NCI-H526 (cell line): ENCODE results near the gene KCNQ1.

Source experiments
- DNase-seq, 2 experiments: peaks; one replicate each; lab custom pipeline; 2025; lab: John Stamatoyannopoulos, UW

KCNQ1 gene

DNA sequence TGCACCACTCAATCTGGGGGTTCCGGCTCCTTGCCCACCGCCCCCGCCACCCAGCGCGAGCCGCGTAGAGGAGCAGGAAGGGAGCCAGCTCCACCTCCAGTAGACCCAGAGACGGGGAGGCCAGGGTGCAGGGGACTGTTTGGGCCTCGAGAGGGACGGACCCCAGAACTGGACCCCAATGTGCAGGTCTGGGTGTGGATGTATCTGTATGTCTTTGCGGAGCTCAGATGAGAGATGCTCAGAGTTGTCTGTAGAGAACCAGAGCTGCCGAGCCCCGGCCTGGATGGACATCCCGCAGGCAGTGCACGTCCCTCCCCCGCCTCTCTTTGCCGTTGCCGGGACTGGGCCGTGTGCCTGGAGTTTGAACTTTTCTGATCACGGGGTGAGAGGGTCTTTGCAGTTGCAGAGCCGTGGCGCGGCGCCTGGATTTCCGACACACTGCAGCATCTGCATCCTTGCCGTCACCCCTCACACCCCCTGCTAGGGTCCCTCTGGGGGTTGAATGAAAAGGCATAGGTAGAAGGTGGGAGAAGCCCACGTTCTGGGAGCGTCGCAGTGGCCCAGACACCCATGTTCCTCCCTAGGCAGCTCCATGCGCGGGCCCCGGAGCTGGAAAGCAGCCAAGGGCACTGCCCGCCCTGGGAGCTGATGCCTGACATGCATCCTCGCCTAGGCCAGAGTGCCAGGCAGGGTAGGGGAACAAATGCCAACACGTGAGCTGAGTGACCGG, 105.2 kb downstream of the KCNQ1 start:
- DNase-seq: no peak

DNA sequence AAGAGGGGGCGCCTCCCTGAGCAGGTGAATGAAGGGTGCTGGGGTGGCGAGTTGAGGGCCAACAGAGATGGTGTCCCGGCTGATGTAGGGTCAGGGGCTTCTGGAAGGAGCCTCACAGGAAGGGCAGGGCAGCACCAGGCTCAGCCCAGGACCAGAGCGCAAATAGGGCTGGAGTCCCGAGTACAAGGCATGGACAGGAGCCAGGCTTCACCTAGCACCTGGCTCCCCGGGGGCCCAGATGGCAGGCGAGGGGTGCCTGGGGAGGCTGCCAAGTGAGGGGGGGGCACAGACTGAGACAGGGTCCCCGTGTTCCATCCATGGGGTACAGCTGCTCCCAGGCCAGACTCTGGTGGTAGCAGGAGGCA, 105.8 kb downstream of the KCNQ1 start:
- no peak for DNase-seq

DNA sequence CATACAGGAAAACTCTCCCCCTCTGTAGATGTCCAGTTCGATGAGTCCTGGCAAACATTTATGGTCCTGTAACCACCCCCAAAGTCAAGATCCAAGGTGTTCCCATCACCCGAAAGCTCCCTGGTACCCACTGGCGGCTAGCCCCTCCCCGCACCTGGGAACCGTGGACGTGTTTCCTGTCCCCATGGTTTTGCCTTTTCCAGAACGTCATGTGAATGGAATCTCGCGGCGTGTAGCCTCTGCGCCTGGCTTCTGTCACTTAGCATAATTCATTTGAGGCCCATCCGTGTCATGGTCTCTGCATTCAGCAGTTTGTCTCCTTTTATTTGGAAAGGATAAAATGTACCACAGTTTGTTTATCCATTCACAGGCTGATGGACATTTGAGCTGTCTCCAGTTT, 106.3 kb downstream of the KCNQ1 start:
- DNase-seq: no peak

DNA sequence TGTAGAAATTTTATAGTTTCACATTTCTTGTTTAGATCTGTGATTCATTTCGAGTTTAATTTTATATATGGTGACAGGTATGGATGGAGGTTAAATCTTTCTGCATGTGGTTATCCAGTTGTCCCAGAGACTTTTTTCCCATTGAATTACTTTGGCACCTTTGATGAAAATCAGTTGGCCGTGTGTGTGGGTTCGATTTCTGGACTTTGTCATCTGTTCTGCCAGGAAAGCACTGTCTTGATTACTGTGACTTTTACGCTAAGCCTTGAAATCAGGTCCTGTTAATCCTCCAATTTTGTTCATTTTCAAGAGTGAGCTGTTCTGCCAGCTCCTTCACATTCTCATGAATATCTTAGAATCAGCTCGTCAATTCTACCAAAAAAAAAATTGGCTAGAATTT, 107.4 kb downstream of the KCNQ1 start:
- DNase-seq: no peak

DNA sequence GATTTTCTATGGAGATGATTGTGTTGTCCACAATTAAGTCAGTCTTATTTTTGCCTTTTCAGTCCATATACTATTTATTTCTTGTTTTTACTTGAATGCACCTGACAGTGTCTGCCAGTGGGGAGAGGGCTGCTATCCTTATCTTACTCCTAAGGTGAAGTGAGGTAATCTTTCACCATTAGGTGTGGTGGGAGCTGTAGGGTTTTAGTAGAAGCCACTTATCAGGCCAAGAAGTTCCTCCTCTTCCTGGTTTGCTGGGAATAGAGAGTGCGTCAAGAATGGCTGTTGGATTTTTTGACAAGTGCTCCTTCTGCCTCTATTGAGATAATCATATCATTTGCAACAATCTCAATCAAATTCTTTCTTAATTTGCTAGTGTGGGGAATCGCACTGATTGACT, 108.4 kb downstream of the KCNQ1 start:
- no peak for DNase-seq

DNA sequence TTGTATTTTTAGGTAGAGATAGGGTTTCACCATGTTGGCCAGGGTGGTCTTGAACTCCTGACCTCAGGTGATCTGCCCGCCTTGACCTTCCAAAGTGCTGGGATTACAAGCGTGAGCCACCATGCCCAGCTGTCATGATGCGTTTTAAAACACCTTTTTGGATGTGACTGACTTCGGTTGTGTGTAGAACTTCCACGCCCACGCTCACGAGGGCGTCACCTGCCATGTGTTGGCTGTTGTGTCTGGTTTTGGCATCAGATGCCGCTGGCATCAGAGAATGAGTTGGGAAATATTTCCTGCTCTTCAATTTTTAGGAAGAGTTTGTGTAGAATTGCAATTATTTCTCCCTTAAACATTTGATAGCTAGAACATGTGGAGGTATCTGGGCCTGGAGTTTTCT, 109.1 kb downstream of the KCNQ1 start:
- DNase-seq: no peak

DNA sequence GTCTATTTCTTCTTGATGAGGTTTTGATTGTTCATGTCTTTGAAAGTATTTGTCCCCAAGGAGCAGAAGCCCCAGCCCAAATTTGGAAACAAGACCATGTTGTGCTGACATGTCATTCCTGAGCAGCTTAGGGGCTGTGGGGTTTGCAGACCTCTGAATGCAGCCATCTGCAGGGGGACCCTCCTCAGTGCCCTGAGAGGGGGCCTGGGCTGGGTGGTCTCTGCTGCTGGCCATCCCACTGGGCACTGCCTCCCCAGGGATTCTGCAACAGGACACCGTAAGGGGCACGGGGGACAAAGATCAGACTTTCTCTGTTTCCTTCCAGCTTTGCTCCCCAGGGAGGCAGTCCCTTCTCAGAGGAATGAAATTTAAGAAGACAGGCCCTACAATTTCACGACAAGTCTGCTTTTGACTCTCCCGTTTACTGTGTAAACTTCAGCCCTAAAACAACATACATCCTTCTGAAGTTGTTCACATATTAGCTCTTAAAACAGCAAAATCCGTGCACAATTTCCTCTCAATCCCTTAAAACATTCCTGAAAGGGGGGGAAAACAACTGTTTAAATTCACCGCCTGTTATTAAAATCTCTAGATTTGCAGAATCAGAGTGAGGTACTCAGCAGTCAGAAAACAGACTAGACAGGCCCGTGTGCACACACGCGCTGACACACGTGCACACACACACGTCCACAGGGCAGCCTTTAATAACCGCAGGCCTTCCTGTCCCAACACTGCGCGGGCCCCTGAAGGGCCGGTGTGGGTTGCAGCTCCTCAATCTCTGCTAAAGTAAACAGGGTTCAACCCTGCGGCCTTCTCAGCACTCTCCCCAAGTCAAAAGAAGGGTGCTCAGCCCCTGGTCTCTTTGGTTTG, 109.8 kb downstream of the KCNQ1 start:
- no peak for DNase-seq

DNA sequence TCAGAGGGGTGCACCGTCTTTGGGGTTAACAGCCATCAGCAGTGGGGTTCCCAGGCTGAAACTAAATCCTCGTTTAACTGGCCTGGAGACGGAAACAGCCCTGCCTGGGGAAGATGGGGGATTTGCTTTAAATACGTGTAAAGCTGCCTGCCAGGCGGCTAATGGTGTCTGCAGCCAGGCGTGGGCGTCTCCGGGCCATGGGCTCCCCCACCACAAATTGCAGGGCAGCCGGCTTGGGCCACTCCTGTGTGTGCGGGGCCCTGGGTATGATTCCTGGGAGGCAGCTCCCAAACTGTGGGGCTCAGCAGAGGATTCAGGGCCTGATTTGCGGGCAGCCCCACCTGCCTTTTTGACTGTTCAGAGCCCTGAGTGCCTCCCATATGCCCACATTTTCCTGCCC, 110.5 kb downstream of the KCNQ1 start:
- DNase-seq: no peak

DNA sequence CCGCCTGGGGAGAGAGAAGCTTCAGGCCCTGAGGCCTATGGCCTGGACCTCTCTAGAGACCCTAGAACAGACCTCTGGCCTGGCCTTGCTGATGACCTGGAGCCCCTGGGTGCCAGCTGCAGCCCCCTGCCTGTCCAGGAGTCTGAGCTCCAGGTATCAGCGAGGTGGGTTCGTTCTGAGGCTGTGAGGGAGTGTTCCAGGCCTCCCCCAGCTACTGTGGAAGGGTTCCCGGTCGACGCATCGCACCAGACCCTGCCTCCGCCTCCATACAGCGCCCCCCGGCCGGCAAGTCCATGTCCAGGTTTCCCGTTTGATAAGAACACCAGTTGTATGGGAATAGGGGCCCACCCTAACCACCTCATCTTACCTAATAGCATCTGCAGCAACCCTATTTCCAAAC, 111.1 kb downstream of the KCNQ1 start:
- DNase-seq: no peak

DNA sequence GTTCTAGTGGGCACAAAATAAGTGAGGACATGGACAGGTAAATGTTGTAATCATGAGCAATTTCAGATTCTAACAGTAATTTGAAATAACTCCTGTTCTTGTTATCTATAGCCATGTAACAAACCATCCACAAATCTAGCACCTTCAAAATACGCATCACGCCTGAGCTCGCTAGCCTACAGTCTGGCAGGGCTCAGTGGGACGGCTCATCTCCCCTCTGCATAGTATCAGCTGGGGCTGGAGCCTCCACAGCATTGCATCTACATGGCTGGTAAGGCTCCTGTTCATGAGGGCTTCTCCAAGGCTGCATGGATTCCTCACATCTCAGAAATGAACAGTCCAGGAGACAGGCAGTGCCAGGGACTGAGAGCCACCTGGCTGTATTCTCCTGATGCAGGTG, 112.6 kb downstream of the KCNQ1 start:
- DNase-seq: no peak

DNA sequence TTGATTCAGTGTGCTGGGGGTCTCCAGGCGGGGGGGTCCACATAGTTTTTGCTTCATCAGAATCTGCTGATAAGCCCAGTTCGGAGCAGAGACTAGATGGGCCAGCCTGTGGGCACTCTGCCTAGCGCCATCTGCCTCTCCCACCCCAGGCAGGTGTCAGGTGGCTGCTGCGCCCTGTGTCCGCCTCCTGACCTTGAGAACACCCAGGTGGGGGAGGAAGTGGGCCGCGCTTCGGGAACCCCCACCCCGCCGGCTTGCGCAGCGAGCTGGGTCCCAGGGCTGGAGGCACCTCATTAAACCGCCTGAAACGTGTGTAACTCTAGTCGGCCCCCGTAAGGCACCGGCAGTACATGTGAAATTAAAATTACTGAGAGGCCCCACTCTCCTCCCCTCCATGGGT, 113.6 kb downstream of the KCNQ1 start:
- DNase-seq: no peak

DNA sequence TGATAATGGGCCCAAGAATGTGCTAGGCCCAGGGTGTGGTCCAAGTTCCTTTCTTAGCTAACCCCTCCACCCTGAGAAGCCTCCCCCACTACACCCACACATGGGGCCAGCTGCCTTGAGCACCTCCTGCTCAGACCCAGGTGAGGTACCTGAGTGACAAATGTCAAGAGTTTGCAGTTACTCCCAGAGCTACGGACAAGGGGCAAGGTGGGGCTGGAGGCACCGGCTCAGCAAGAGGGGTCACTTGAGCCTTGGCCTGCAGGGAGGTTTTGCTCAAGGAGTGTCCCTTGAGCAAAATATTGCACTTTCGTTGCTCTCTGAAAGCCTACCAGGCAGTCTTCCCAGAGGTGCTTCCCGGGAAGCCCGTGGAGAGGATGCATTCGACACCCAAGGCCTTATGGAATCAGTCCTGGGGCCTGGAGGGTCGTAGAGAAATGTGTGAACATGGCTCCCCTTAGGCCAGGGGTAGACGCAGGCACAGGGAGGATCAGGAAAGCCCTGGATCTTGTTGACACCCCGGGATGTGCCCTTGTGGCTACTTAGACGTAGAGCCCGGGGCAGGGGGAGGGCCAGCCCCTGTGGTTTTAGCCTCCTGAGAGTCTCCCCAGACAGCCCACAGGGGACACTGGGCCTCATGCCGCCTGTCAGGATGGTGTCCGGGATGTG, 114.2 kb downstream of the KCNQ1 start:
- DNase-seq: no peak

DNA sequence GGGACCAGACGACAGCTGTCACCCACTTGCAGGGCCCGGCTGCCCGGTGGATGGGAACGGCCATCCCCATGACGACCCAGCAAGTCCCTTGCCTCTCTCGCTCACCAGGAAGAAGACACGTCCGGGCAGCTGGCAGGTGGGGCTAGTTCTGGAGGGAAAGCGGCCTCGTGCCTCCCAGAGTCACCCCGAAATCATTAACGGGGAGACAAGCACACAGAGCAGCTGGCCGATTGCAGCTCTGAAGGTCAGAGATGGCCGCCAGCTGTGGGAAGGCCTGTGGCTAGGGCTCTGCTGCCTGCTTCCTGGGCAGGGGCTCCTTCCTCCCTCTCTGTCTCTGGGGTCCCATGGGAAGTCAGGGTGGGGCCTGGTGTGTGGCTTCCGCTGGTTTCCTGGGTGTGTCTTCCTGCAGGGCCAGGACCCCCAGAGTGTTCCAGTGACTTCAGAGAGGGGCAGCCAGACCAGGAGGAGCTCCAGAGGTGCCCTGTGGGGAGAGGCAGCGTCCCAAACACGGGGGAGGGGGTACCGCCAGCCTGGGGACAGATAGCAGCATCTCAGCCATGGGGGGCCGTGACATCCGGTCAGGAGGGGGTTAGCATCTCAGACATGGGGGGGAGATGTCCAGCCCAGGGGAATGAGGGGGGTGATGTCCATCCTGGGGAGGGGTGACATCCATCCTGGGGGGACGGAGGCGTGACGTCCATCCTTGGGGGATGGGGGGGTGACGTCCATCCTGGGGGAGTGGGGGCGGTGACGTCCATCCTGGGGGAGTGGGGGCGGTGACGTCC, 114.9 kb downstream of the KCNQ1 start:
- no peak for DNase-seq

DNA sequence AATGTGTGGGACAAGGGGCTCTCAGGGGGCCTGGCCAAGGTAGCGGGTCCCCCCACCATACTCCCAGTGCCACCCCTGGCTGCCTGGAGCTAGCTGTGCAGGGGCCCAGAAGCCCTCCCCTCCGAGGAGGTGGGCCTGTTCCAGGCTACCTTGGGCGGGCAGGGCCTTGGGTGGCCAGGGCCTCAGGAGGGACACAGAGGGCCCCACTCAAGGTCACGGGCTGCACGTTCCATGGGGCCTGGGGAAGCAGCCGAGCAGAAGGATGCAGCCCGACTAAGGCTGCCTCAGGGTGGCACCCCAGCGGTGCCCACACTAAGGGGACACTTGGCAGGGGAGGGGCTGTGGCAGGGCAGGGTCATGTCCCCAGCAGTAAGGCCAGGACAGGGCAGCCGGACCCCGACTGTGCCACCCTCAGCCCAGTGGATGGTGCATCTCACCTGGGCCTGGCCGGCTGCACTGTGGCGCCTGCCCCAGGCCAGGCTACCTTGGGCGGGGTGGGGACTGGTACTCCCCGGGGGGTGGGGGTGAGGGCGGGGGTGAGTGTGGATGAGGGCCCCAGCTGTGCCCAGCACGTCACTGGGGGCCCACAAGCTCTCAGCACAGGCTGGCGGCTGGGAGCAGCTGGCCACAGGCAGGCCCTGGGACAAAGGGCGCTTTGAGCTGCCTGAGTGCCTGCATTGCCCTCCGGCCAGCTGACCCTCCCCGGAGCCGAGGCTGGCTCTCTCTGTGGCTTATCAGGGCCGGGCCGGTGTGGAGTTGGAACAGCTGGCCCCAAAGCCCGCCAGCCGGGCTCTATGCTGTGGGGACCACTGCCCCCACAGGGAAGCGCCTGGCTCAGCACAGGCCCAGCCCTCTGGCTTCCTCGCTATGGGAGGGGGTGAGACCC, 117.1 kb downstream of the KCNQ1 start:
- DNase-seq: no peak

DNA sequence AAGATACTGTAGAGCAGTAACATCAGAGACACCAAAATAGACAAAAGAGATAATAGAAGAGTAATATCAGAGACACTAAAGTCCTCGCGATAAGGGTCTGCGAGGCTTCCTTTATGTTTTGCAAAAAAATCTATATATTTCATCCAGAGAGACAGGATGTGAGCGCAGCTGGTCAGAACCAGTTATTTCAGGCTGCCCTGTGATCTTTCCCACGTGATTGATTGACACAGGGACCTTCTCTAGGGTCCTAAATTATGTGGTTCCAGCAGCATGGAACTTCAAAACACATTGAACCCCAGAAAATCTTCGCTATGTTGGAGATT, 118.0 kb downstream of the KCNQ1 start:
- no peak for DNase-seq

DNA sequence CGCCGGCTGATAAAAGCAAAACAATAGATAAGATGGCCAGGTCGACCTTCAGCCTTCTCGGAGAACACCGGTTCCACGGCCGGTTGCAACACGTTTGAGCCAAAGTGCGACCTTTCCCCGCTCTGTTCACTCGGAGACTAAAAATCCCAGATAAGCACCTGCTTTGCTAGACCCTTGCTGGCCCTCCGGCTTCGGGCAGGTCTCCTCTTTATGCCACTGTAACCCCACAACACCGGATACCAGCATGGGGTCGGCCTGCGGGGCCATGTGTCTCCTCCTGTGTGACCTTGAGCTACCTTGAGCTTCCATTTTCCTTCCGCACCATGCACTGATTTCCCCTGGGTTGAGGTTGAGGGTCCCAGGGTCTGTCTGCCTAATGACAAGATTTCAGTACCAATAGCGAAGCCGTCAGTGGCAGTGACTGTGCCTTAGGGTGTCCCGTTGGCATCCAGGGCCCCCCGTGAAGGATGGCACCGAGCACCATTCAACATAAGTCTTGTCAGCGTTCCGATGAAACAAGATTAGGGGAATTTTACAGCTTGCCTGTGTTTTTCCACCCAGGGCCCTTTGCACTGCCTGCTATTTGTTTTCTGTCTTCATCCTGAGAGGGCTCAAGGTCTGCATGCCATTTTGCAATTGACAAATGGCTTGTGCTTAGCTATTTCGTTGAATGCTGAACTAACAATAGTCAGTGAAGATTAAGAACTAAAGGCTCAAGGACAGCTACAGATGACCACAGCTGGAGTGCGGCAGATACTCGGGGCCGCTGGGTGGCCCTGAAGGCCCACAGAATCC, 118.6 kb downstream of the KCNQ1 start:
- no peak for DNase-seq

DNA sequence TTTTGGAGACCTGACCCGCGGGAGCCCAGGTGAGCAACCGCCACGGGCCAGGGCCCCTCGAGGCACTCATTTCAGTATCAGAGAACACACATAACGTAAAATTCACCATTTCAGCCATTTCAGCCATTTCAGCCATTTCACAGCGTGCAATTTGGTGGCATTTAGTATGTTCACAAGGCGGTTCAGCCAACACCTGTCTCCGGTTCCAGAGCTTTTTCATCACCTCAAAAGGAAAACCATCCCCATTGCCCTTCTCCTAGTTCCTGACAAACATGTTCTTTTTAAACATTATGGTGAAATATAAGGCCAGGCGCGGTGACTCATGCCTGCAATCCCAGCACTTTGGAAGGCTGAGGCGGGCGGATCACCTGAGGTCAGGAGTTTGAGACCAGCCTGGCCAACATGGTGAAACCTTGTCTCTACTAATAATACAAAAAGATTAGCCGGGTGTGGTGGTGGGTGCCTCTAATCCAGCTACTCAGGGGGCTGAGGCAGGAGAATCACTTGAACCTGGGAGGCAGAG, 119.3 kb downstream of the KCNQ1 start:
- no peak for DNase-seq

DNA sequence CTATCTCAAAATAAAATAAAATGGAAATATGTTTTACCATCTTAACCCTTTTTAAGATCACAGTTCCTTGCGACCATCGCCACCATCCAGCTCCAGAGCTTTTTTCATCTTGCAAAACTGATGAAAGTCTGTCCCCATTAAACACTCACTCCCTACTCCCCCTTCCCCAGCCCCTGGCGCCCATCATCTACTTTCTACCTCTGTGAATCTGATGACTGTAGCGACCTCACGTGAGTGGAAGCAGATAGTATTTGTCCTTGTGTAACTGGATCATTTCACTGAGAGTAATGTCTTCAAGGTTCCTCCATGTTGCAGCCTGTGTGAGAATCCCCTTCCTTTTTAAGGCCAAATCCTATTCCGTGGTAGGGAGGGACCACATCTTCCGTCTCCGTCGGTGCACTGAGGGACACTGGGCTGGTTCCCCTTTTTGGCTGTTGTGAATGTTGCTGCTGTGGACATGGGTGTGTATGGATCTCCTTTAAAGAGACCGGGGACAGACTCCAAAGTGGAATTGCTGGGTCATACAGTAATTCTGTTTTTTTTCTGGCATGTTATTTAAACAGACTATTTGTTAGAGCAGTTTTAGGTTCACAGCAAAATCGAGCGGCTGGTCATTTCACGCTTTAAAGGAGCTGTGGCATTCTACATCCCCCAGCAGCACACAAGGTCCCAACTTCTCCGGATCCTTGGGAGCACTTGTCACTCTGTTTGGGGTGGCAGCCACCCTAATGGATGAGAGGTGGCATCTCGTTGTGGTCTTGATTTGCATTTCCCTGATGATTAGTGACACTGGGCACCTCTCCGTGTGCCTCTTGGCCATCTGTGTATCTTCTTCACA, 120.0 kb downstream of the KCNQ1 start:
- DNase-seq: no peak

DNA sequence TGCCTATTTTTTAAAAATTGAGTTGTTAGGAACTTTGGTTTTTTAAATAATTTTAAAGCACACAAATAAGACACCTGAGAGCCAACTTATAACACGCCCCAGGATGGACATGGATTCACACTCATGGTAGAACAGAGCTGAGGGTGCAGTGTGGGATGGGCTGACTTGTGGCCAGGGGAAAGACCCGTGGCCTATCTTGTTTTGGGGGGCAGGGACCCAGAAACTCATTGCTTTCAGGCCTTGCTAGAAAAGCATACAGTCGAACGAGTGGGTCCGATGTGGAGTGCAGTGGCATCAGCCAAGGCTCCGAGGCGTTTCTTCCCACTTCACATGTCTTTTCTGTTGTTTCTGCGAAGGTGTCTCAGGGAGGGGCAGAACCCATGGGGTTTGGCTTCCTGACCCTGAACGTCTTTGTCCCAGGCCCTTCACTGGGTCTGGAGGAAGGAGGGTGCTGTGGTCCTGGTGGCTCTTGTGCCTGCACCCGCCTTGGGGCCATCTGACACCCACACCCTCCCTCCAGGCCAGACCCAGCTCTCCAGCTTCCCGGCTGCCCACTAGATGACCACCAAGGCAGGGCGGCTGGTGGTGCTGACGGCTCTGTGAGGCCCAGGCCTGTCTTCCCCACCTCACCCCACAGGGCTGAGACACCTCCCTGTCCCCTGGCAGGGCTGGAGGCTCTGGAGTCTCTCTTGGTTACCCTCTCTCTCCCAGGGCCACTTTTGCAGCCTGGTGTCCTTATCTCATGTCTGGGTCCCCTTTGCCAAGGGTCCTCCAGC, 120.8 kb downstream of the KCNQ1 start:
- no peak for DNase-seq
